KMS-11 (cell line): ENCODE data around the gene DNAJC7.
"Not testable (repeated sequence)": the region's sequence is repeated elsewhere in the genome, so short reads cannot be mapped to it uniquely, and the experiment has no call there.

Experiments
- H2AFZ ChIP-seq: fragments of 200-600 bp; sonication (generic); 2 replicates; pipeline ENCODE4 v1.6.1; 2016; ENCODE audit warnings: antibody characterized with exemption, mixed run types, low read depth
- H3K27ac ChIP-seq: fragments of 200-600 bp; sonication (generic); 2 replicates; pipeline ENCODE4 v1.6.1; 2016; ENCODE audit warnings: mild to moderate bottlenecking, mixed run types
- H3K27me3 ChIP-seq: fragments of 200-600 bp; sonication (generic); 2 replicates; pipeline ENCODE4 v1.6.1; 2017; ENCODE audit warnings: mild to moderate bottlenecking, low read depth, mixed run types, moderate library complexity; ENCODE audit not compliant: insufficient read depth
- H3K36me3 ChIP-seq: fragments of 200-600 bp; sonication (generic); 2 replicates; pipeline ENCODE4 v1.6.1; 2017; ENCODE audit warnings: mild to moderate bottlenecking, mixed run types; ENCODE audit not compliant: insufficient read depth
- H3K4me1 ChIP-seq: fragments of 200-600 bp; sonication (generic); 2 replicates; pipeline ENCODE4 v1.6.1; 2016; ENCODE audit warnings: mild to moderate bottlenecking, low read depth, mixed run types; ENCODE audit not compliant: poor library complexity, severe bottlenecking
- H3K4me2 ChIP-seq: fragments of 200-600 bp; sonication (generic); 2 replicates; pipeline ENCODE4 v1.7.0; 2016; ENCODE audit warnings: mild to moderate bottlenecking, mixed run types
- H3K4me3 ChIP-seq: fragments of 200-600 bp; sonication (generic); IDR thresholded peaks from 2 replicates; pipeline ENCODE4 v1.6.1; 2017; ENCODE audit warnings: low read depth, low read length, mixed read lengths; ENCODE audit not compliant: insufficient read depth
- H3K79me2 ChIP-seq: fragments of 200-600 bp; sonication (generic); 2 replicates; pipeline ENCODE4 v1.6.1; 2016; ENCODE audit warnings: low read depth, mixed run types; ENCODE audit not compliant: insufficient read depth
- H3K9ac ChIP-seq: fragments of 200-600 bp; sonication (generic); 2 replicates; pipeline ENCODE4 v1.6.1; 2016; ENCODE audit warnings: mild to moderate bottlenecking, mixed run types
- H4K20me1 ChIP-seq: fragments of 200-600 bp; sonication (generic); 2 replicates; pipeline ENCODE4 v1.6.1; 2016; ENCODE audit warnings: mild to moderate bottlenecking, mixed run types; ENCODE audit not compliant: insufficient read depth
- CTCF ChIP-seq: fragments of 200-600 bp; sonication (generic); conservative IDR thresholded peaks from 2 replicates; pipeline ENCODE4 v1.6.1; 2017; ENCODE audit warnings: low read depth, mild to moderate bottlenecking, antibody characterized with exemption, low read length, moderate library complexity, mixed read lengths

DNAJC7 gene

GRCh38 chr17:42025936-42026335 is 8.7 kb upstream of the DNAJC7 start:
- Histone ChIP-seq H3K27me3 (no peaks in the 10 kb centered on the region; the same call in 1 of the 2 replicates), H3K9ac (no peak overlapping the region), H3K4me3 (no peak overlapping the region), H3K36me3 (no peaks in the 10 kb centered on the region), H3K79me2 (peaks cover 5% of the 10 kb centered on the region; the same call in 1 of the 2 replicates), H2AFZ (no peak overlapping the region), H3K27ac (no peak overlapping the region), H3K4me1 (peaks cover 24% of the 10 kb centered on the region), H4K20me1 (no peaks in the 10 kb centered on the region), H3K4me2 (no peak overlapping the region)
- no peak for TF ChIP-seq CTCF

- no peaks in the 10 kb centered on the region; the same call in 1 of the 2 replicates for H3K27me3 ChIP-seq
- no peak overlapping the region for H2AFZ ChIP-seq
- no peak overlapping the region for H3K27ac ChIP-seq
- no peaks in the 10 kb centered on the region for H4K20me1 ChIP-seq
- TF ChIP-seq CTCF, result peak; percentile 64
- no peaks in the 10 kb centered on the region for H3K36me3 ChIP-seq
- peaks cover 12% of the 10 kb centered on the region; the same call in 1 of the 2 replicates for H3K79me2 ChIP-seq
- H3K4me1 ChIP-seq, result peaks cover 29% of the 10 kb centered on the region
- no peak overlapping the region for H3K4me3 ChIP-seq
- H3K9ac ChIP-seq, result no peak overlapping the region
- peak overlapping the region; percentile 9; the same call in 1 of the 2 replicates for H3K4me2 ChIP-seq
Observed at GRCh38 chr17:42025191-42025579, 7.9 kb upstream of the DNAJC7 start.

- Histone ChIP-seq H3K4me3 (no peak overlapping the region), H3K79me2 (peaks cover 14% of the 10 kb centered on the region), H3K27me3 (no peaks in the 10 kb centered on the region), H3K4me2 (no peak overlapping the region), H3K27ac (no peak overlapping the region), H2AFZ (no peak overlapping the region), H4K20me1 (no peaks in the 10 kb centered on the region), H3K4me1 (peaks cover 33% of the 10 kb centered on the region), H3K9ac (no peak overlapping the region), H3K36me3 (no peaks in the 10 kb centered on the region)
- TF ChIP-seq CTCF, result no peak
Observed at GRCh38 chr17:42023524-42024349, 6.5 kb upstream of the DNAJC7 start.

GRCh38 chr17:42020845-42021244 is 3.6 kb upstream of the DNAJC7 start:
- not testable (repeated sequence) for H3K4me3 ChIP-seq, H3K36me3 ChIP-seq, H2AFZ ChIP-seq, H3K27ac ChIP-seq, H4K20me1 ChIP-seq, H3K27me3 ChIP-seq
- Histone ChIP-seq H3K4me1 (peaks cover 45% of the 10 kb centered on the region), H3K79me2 (peaks cover 27% of the 10 kb centered on the region), H3K4me2 (peak overlapping the region; percentile 91), H3K9ac (peak overlapping the region; percentile 58; the same call in 1 of the 2 replicates)
